HG02610 (cell line): ENCODE measurements around the gene MTPN.

Experiments
- ATAC-seq: cut with Tn5 transposase; IDR thresholded peaks from one replicate; pipeline ENCODE4 v1.9.1; 2021; ENCODE audit warnings: mild to moderate bottlenecking, moderate library complexity; ENCODE audit not compliant: unreplicated experiment

Gene MTPN

DNA sequence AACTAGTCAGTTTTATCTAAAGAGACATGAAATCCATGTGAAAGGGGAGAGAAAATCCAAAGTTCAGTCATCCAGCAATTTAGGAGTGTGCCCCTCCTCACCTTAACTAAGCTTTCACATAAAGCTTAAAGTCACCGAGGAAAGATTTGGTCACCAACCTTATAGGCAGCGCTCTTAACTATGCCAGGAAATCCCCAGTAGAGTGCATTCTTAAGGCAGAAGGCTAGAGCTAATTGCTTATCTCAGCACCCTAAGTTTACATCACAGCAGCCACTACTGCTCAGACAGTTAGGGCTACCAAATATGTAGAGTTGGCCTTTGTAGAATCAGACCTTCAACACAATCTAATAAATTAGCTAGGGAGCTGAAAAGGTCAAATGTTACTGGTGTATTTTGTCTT lies 47.9 kb downstream of the MTPN start:
- ATAC-seq, result no peak

DNA sequence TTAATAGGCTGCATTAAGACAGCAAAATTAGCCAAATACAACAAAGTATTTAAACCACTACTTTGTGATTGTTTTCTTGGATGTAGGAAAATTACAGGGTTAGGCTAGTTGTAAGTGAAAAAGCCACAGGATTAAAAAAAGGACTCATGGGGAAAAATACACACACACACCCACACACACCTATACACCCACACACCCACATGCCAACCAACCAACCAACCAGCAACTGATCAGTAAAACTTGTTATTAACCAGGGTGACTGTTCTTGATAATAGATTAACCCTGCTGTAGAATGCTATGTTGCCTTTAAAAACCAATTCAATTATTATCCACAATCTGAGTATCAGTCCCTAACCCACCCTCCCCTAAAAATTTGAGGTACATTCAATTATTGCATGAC lies 49.0 kb downstream of the MTPN start:
- ATAC-seq, result no peak

DNA sequence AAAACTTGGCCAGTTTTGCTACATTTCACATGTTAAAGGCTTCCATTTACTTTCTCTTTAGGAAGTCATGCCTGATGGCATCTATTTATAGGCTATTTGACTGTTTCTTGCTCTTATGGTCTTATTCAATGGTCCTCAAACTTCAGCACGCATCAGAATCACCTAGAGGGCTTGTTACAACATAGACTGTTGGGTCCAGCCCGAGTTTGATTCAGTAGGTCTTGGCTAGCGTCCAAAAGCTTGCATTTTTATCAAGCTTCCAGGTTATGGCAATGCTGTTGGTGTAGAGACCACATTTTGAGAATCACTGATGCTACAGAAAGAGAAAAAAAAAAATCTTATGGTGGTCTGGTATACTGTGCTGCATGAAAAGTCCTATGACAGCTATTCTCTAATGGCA lies 51.9 kb downstream of the MTPN start:
- no peak for ATAC-seq

DNA sequence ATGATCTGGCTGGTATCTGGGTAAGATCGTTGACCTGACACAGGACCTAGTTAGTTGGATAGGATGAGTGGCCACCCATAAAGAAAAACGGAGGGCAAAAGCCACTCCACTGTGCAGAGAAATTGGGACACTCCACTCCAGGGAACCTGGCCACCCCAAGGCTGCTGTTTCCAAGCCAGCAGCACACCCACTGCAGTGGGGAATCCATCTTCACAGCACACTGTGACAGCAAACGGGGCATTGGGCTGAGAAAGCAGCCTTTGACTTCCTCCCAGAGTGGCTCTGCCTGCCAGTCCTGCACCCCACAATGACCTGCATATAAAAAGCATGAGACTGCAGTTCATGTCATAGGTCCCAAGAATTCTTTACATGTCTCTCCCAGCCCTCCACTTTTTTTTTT lies 52.9 kb downstream of the MTPN start:
- ATAC-seq, result no peak

DNA sequence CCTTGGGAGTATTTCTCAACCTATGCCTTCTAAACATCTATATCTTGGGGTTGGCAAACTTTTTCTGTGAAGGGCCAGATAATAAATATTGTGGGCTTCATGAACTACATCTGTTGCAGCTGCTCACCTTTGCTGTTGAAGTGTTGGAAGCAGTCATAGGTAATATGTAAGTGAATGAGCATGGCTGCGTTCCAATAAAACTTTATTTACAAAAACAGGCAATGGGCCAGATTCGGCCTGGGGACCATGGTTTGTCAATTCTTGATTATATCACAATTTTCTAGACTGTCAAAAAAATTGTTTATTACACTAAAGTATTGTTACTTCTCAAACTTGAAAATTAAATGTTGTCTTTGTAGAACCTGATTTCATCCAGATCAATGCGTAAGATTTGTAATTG lies 54.9 kb downstream of the MTPN start:
- no peak for ATAC-seq

DNA sequence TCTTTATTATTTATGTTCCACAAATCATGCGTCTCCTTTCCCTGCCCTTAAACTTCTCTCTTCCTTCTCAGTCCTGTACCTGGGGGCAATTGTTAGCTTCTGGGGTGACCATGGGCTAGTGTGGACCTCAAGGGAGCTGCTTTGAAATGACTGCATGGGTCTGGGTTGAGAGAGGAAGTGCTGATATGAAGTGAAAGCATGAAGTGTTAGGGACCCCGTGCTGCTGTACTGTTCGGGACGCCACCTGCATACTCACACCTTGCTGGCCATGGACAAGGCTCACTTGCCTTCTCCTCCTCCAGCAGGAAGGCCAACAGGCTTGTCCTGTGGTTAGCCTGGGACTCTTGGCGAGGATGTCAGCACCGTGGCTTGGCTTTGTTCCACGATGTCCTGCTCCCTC lies 56.7 kb downstream of the MTPN start:
- peak; percentile 54 for ATAC-seq

DNA sequence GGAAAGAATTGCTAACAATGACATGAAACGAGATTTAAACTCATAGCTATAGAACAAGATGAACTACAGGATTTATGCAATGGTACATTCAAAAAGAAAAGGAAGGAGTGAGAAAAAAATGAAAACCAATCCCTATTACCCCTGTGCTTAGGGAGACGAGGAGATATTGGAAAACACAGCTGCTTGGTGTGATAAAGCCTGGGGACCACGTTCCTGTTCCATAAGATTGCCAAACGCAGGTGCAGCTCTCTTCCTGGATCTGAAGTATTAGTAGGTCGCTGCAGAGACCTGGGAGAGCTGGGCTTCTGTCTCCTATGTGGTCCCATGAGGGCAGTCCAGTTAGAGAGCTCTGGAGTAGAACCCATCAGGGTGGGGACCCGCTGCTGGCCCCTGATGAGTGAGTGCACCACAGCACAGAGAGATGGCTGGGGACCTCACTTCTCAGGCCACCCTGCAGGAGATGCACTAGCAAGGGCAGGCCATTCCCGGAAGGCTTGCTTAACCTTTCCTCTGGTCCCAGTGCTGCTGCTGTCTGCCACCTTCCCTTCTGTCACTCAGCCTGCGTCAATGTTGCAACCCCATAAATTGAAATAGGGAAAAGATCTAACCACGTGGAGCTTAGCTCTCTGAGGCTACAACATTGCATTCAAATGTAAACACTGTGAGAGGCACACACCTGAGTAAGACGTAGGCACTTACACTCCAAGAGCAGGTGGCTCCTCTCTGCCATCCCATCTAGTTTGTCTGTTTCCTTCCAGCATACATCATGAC lies 57.9 kb downstream of the MTPN start:
- no peak for ATAC-seq

DNA sequence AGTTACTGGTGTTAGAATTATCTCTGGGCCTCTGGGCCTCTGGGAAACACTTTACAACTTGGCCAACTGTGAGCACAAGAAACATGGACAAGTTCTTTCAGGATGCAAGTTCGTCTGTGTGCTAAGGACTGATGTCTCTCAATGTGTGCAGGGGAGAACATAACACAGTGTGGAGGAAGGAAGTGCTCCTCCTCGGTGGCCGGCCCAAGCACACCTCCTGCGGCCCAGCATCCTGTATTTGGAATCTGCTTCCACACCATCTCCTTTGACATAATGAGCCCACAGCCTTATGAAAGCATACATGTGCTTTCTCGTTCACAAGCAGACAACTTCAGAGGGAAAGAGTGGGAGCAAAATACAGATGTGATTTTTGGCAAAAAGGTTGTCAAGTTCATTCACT lies 59.0 kb downstream of the MTPN start:
- ATAC-seq, result no peak

DNA sequence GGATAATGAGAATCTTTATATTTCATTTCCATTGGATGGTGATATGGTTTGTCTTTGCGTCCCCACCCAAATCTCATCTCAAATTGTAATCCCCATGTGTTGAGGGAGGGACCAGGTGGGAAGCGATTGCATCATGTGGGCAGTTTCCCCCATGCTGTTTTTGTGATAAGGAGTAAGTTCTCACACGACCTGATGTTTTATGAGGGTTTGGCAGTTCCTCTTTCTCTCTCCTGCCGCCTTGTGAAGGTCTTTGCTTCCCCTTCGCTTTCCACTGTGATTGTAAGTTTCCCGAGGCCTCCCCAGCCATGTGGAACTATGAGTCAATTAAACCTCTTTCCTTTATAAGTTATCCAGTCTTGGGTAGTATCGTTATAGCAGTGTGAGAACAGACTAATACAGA lies 59.4 kb downstream of the MTPN start:
- no peak for ATAC-seq

DNA sequence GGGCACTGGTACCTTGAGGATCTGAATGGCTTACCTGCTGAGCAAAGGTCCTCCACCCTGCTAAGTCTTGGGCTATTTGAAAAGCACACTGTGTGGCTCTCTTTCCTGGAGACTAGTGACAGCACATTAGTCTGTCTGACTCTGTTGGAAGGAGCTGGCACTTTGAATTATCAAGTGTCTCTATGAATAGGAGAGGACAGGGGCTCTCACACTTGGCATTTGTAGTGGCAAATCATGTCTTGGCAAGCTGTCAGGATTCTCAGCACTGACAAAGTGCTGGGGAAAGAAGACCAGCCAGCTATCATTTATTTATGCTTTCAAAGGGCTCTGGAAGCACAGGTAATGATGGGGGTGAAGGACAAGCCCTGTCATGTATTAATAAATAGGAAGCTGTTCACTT lies 62.8 kb downstream of the MTPN start:
- ATAC-seq, result no peak

DNA sequence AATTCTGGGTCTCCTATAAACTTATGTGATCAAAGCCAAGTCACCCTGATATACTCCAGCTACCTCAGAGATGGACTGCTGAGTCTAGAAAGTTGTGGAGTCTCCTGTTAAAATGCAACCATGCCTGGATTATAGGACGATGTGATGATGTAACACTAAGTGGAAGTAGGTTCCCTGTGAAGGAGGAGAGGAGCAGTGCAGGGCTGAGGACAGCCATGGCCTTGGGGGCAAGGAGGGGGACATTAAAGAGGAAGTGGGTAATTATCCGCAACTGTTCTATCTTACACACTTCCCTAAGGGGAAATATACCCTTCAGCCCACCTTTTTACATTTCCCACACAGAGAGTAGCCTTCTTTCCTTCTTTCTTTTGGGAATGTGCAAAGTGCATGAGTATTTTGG lies 63.8 kb downstream of the MTPN start:
- no peak for ATAC-seq

DNA sequence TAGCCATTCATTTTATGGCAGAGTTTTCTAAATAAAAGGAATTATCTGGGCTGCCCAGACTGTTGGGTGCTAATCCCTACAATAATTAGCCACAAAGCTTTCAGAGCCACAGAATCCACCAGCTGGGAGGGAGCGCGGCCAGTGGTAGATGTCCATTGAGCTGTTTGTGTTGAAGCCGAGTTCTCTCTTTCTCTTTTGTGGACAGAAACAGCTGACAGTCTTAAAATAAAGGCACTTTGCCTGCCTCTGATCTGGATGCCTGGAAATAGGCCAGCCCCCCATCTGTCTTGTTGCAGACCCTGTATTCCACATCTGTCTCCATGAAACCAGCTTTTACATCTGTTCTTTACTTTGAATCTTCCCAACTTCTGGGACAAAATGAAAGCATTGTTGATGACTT lies 66.1 kb downstream of the MTPN start:
- no peak for ATAC-seq

DNA sequence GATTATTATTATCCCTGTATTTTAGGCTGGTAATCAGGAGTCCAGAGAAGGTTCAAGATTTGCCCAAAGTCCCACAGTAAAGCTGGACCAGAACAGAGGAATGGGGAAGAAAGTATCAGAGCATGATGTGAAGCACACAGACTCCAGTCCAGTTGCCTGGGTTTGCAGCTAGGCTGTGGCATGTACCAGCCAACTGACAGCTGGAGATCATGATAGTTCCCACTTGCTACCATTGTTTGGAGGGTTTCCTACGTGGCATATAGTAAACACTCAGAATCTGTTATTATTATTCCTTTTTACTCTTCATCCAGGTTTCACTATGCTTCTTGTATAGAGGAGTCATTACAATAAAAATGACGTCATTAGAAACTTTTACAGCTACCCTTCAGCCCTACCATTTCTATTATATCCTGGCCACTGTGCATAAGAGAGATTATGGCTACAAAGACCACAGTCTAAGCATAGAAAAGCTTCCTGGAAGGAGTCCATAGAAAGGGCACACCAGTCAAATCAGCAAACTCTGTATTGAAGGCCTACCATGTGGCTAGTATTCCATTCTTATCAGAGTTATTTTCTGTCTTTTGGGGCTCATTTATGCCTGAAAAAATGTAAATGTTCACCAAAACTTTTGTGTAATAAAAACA lies 66.6 kb downstream of the MTPN start:
- peak; percentile 40 for ATAC-seq

DNA sequence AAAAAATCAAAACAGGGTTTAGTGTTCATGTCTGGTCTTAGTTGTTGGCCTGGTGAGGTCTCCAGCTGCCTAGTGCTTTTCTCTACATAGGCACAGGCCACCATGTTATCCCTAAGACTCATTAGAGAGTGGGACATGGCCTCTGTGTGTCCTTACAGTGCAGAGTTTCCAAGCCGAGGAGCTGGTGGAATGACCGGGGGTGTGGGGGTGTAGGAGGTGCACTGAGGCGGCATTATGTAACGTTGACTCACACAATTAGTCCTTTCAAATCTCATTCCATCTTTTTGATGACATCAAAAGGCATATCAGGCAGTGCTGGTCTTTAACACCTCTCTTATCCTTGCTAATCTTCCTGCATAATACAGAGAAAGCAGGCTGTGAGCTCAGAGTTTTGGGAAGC lies 71.3 kb downstream of the MTPN start:
- no peak for ATAC-seq

DNA sequence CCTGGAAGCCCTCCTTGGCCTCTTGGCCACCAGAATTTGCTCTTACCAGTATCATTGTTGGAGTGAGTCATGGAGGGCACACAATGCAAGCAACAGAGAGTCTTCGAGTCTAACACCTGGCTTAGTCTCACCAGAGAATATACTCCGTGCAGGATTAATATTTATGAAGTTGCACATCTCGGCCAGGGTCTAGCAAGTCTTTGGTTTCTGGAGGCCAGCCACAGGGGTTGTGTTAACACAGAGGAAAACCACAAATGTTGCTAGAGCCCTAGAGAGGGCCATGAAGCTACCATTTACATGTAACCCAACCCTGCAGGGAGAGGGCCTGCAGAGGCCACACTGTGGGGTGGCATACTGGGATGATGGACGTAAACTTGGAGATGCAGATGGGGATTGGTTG lies 71.8 kb downstream of the MTPN start:
- ATAC-seq, result no peak

DNA sequence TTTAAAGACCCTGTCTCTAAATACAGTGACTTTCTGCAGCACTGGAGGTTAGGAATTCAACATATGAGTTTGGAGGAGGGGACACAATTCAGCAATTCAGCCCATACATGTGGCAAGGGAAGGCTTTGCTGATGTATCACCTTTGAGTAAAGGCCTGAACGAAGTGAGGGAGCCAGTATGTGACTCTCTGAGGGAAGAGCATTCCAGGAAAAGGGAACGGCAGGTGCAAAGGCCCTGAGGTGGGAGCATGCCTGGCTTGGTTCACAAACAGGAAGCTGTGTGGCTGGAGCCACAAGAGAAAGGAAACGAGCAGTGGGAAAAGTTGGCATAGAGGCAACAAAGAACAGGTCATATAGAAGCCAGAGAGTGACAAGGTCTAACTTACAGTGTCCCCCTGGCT lies 72.9 kb downstream of the MTPN start:
- ATAC-seq, result no peak

DNA sequence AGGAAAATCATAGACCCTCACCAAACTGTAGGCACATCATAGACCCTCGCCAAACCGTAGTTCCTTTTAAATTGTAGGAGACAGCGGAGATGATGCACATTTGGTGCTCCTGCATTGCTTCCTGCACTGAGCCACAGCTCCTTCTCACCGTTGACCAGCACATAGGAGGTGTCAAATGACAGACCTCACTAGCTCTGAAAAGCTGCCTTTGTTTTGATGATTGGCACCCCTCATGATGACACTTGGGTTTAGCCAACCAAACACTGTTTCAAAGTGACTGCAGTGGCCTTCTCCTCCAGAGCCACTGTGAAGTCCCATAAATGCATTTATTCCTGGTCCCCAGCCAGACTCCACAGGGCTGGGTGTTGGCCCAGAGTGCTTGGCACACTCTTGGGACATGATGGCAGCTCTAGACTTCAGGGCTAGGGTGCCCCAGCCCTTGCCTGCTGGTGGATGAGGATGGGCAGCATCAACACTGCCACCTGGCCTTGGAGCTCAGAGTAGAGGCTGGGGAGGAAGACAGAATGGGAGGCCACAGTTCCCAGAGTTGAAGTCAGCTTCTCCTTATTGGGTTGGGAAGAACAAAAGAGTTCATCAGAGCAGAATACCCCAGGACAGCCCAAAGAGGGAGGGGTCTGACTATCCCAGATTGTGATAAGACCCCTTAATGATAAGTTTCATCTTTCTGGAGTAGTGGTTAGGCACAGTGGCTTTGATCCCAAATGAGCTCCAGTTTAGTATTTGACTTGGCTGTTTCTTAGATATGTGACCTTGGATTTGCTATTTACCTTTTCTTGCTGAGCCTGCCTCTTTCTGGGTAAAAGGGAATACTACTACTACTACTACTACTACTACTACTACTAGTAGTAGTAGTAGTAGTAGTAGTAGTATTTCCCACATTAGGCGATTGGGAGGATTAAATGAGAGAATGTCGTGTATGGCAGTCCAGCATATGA lies 75.3 kb downstream of the MTPN start:
- no peak for ATAC-seq

DNA sequence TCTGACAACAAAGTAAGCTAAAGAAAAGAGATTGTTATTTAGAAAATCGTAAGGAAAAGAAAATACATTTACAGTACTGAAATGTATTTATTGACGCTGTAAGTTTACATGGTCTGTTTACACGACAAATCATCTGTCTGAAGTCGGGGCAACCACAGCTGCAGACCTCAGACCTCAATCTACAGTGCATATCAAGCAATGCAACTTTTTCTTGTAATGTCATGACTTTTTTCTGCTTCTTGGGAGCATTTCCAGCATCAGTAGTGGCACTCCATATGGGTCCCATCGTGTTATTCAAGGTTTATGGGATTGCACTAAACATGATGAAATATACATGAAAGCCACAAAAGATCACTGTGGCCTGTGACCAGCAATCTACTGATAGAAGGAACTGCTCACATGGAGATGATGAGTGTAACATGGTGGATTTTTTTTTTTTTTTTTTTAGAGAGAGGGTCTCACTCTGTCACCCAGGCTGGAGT lies 77.1 kb downstream of the MTPN start:
- no peak for ATAC-seq

DNA sequence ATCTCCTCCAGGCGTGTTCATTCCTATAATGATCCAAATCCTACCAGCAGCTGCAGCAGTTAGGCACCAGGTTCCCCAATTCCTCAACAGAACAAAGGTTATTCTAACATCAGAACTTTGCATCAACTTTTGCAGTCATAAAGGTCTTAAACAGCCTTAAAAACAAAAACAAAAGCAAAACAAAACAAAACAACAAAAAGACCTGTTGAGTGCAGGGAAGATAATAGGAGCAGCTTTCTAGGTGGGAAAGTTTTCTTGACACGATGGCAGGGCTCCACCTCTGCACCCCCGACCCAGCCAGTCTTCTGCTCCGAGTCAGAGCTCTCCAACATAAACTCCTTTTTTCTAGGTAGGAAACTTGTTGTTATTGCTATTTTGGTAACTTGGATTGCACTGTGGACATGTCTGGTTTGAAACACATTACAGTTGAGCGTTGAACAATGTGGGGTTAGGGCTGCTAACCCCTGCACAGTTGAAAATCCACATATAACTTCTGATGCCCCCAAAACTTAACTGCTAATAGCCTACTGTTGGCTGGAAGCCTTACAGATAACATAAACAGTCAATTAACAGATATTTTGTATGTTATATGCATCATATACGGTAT lies 77.6 kb downstream of the MTPN start:
- ATAC-seq, result no peak

DNA sequence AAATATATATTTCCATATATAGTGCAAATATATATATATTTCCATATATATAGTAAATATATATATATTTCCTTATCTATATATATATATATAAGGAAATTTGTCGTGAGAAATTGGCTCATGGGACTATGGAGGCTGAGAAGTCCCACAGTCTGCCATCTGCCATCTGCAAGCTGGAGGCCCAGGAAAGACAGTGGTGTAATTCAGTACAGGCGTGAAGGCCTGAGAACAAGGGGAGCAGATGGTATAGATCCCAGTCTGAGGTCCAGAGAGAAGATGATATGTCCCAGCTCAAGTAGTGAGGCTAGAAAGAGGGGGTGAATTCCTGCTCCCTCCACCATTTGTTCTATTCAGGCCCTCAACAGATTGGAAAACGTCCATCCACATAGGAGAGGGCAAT lies 78.9 kb downstream of the MTPN start:
- no peak for ATAC-seq

DNA sequence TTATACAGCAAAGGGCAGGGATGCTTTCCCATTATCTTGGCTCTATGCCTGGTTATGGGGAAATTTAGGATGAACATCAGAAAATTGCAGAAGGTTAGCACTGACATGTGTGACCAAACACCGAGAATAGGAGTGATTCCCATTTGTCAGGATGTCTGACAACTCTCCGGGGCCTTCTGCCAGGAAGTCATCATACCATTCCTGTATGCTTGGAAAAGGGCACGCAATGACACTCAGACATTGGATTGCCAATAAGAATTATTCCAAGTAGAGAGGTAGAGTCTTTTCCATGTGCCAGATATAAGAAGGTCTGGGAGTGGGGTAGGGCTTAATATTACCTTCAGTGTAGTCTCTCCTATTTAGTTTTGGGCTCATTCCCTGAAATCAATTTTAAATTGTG lies 82.3 kb downstream of the MTPN start:
- ATAC-seq, result no peak
